HG02840 (cell line): ENCODE measurements around the gene PLEKHA7.

Experiments used
- ATAC-seq: cut with Tn5 transposase; IDR thresholded peaks from one replicate; pipeline ENCODE4 v1.9.1; 2021; ENCODE audit warnings: mild to moderate bottlenecking, moderate library complexity, moderate number of reproducible peaks; ENCODE audit not compliant: unreplicated experiment, low FRiP score

The PLEKHA7 gene

DNA sequence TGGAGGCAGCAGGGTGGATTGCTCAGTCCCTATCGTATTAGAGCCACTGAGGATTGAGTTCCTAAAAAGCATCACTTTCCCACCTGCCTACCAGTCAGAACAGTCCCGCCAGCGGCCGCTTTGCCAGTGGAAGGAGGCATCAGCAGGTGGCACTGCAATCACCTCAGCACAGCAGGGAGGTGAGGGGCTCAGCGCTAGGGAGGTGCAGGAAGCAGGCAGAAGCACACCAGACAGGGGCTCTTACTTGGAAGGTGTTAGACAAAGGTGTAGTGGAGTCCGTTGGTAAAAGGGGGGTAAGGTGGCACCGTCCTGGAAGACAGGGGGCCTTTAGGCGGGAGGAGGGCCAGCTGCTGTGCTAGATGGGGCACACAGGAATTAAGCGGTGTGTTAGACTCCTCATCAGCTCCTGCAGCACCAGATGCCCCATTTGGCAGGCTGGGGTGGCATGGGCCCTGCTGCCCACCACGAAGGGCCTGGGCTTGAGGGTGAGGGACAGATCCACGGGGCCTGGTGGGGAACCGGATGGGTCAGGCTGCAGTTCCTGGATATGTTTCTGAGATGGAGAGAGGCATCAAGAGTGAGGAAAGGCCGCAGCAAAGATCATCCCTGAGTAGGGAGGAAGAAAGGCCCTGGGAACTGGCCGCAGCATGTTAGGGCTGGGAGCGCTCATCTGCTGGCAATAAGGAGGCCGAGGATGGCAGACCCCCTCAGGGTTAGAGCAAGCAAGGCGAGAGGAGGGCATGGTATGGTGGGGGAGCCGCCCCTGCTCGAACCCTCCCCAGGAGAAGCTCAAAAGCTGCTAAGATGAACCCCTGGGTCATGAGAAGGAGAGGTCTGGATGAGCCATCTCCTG, 233.3 kb downstream of the PLEKHA7 start:
- ATAC-seq, result no peak

DNA sequence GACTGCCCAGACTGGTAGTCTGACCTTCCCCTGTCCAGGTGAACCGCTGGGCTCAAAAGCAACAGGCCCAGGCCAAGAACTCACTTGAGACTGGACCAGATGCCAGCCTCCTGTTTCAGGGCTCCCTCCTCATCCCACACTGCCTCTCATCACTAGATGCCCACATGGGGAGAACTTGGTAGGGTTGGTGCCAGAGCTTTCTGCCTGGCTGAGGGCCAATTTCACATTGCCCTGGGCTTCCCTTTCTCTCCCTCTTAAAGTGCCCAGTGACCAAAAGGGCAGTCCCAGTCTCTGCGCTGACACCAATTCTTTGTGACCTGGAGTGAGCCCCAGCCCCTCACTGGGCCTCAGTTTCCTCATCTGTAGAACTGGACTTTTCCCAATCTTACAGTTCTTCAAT, 234.1 kb downstream of the PLEKHA7 start:
- no peak for ATAC-seq

DNA sequence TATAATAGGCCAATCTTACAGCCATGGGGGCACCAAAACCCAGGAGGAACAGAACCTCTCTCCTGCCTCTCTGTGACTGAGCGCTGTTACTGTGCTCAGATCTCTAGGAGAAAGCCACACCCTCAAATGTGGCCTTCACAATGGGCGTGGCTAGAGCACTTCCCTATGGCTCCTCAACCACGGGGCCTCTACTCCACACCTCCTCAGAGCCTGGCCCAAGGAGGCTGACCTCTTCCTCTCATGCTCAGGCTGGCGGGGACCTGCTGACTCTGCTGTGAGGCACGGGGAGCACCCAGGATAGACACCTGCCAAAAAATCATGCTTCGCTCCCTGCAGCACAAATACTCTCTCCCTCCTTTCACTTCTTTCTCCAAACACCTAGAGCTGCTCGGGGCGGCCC, 234.8 kb downstream of the PLEKHA7 start:
- ATAC-seq, result no peak

DNA sequence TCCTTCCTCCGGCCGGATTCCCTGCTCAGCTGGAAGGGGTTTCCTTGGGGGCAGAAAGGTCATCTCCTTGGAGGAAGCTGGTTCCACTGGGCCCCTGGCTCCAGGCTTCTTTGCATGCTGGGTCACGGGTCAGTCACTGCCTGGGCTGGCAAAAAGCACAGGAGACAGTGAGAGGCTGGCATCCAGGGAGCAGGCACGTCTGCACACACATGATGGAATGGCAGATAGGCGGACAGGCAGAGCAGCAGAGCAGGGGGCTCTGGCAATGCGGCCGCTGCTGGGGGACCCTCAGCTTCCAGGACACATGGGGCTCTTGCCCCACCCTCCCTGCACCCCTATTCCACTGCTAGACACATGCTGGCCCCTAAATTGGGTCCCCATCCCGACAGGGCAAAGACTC, 235.3 kb downstream of the PLEKHA7 start:
- ATAC-seq, result no peak

DNA sequence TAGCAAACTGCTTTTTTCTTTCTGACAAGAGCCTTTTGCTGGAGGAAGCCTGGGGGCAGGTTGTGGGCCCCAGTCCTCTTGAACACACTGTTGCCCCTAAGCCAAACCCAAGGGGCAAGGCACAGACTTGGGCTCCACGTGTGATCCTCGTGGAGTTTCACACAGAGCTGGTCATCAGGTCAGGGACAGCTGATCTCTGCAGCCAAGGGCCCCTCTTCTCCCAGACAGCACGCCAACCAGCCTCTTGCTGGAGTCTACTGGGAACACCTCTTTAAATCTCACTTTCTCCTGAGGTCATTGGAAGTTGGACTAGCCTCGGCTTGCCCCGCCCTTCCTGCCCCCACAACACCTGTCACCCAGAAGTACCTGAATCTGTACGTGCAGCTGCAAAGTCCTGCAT, 235.9 kb downstream of the PLEKHA7 start:
- no peak for ATAC-seq

DNA sequence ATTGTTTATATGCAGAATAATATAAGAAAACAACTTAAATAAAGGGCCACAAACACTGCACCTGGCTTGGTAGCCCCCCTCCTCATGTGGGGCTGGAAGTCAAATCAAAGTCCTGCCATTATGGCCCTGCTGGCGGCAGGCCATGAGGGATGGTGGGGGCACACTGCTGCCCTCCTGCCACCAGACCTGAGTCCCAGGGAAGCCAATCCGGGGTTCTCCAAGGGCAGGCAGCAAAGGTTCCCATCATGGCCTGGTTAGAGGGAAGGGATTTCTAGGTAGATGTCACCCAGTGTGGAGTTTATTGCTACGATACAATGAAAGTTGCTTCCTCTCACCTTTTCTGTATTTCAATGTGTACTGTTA, 236.6 kb downstream of the PLEKHA7 start:
- ATAC-seq, result no peak

DNA sequence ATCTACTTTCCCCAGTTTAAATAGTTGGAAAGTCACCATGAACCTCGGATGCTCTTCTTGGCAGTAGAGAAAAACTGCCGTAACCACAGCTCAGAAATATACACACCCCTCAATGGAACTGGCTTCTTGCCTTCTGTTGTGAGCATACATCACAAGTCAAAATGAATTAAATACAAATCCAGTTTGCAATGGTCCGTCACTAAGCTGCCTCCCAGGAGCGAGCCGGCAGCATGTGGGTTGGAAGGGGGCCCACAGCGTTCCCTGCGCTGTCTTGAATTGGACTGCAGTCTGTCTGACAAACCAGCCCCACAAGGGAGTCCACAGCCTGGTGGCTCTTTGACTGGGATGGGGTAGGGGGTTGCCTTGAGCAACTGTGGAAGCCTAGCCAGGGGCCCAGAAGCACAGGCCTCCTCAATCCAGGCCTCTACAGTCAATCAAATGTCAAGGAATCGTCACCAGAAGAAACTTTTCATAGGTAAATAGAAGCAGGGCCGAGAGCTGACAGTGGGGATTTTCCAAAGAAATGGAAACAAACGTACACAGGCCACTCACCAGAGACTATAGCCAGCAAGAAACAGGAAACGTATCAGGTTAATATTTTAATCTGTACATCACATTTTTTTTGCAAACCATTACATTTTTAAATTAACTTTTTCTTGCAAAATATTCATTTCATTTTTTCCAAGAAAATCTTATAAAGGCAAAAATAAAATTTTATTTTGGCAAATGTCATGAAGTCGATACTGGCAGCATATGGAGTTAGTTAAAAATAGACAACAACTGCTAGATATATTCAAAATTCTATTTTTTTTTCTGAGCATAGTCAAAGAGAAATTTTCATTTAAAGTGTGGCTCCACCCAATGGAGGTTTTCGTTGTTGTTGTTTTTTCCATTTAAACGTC, 237.3 kb downstream of the PLEKHA7 start:
- no peak for ATAC-seq

DNA sequence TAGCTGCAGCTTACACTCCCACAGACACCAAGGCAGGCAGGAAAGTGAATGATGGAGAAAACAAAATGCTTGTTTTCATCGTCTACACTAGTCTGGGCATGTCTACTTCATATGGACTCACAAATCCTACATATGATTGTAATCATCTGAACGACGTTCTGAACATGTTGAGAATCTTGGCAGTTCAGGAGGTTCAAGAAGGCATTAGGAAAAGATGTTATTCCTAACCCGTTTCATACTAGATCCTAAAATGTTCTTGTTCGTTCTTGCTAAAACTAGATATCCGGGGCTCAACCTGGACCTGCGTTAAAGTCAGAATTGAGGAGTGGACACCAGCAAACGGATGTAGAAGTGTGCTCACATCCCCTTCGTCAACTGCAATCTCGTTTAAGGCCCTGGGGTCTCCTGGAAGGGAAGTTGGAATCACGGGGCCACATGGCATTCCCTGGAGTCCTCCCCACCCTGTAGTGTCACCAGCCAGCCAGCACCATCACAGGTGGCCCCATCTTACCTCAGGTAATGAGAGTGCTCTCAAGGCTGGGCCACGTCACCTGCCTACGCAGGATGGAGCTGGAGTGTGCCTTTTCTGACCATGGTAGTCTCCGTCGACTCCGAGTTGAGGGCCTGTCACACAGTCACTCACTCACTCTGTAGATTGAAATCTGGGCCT, 238.5 kb downstream of the PLEKHA7 start:
- ATAC-seq, result no peak

DNA sequence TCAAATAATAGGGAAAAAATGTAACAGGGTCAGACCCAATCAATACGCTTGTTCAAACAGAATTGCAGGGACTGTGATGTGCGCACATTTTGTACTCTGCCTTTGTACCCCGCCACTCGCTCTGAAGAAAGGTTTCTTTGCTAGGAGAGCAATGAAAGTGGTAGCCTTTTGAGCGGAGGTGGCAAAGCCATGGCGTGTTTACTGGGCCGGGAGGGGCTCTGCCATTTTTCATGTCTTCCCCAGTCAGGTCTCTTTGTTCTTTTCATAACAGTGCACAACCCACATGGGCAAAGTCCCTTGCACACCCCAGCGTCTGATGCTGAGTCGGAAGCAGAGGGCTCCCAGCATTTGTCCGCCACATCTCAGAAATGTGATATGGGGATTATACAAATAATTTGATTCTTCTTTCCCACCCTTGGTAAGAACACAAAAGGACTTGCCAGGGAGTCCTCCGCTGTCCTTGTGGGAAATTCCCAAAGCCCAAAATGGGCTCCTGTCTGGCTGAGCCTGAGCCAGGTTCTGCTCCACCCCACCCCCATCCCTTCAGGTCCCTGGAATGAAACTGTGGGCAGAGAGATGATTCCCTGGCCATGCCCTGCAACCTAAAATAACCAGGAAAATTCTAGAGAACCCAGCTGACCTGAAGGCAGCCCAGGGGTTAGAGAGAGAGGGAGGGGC, 239.1 kb downstream of the PLEKHA7 start:
- no peak for ATAC-seq

DNA sequence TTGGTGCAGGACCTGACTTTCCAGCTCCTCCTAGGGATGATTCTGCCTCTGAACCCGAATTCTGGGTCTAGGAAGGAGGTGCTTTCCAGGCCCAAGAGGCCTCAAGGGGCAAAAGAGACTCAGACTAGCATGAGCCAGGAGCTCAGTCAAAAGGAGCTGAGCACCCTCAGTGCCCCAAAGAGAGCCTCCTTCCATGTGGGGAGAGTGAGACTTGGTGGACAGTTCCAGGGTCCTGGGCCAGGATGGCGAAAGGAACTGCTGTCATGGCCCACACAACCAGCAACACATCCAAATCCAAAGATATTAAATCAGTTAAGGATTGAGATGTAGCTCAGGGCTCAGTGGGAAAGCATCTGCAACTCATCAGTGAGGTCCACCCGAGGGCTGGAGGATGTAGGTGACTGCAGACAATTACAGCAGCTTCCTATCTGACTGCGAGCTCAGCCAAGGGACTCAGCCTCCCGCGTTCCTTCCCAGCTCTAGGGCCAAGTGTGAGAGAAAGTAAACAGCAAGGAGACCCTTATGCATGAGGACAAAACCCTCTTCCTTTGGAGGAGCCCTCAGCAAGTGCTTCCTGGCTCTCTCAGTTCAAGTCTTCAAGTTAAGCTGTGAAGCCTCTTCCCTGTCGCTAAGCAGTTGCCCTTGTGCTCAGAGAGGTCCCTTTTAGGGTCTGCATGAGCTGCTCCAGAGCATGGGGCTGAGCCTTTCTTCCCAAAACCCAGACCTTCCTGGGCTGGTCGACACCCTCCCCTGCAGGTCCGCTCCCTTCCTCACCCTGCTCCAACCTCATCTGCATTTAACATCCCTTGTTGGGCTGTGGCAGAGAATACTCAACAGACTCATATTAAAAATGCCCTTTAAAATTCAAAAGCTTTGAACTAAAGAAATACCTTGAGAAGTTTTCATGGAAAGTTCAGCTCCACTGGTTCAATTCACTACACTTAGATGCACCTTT, 240.0 kb downstream of the PLEKHA7 start:
- no peak for ATAC-seq

DNA sequence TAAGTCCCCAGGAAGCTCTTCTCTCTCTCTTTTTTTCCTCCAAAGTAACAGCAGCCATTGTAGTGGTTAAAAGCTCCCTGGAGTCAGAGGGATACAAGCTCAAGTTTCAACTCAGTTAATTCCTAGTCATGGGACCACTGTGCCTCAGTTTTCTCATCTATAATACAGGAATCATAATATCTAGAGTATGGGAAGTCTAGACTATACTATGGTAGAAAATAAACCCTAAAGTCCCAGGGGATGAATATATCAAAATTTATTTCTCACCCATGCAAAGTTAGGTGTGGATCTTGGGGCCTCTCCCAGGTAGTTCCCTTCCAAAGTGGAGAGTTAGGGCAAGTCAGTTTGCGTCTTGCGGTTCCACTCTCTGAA, 242.1 kb downstream of the PLEKHA7 start:
- ATAC-seq, result no peak

DNA sequence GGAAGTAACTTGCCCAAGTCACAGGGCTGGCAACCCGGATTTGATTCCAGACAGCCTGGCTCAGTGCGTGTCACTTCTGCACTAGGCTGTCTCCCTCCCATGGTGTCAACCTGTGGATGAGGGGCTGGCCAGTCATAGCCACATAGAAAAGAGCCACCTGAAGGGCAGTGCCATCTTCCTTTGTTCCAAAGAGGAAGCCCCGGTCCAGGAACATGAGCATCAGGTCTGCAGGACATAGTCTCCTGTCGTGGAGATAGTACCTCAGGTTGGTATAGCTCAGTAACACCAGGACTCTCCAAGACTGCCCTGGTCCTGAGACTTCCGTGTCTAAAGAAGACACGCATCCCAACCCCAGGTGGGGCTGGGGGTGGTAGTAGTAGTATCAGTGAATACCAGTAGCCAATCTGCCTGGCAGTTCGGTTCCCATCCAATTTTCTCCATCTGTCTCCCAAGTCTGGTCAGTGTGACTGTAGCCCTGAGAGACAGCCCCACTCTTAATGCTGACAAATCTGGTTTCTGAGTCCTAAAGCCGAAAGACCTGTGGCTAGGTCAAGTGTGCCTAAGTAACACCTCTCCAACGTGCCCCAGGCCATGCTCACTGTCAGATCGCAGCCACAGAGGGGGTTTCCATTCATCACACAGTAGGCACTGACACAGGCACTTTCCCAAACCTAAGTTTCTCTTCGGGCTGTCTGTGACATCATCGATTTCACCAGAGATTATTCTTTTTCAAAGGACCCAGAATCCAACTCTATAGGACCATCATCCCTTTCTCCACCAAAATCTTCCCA, 242.7 kb downstream of the PLEKHA7 start:
- no peak for ATAC-seq

DNA sequence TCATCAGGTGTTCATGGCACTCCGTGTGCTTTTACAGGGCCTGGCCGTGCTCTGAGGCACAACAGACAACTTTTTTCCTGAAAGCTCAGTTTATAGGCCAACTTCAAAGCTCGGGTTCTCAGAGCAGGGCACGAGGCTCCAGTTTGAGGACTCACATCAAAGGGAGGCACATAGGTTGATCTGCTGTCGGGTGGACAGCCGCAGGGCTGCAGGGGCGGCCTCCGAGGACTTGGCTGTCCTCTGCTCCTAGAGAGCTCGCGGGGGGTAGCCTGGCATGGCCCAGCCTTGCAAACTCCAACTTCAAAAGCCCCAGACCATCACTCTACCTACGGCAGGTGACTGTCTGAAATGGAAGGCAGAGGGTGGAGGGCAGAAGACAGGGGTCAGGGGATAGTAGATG, 244.2 kb downstream of the PLEKHA7 start:
- no peak for ATAC-seq

DNA sequence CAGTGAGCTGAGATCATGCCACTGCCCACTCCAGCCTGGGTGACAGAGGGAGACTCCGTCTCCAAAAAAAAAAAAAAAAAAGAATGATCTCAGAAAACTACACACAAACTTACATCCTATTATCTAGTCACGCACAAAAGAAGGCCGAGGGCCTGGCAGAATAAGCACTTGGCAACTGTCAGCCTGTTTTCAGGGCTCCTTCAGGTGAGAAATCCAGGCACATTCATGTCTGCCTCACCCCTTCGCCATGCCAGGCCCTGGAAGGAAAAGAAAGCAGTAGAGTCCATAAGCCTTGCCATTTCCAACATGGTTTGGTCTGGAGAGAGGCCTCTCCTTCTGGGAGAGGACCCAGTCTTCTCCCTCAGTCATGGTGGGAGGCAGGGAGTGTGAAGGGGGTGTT, 244.8 kb downstream of the PLEKHA7 start:
- ATAC-seq, result no peak

DNA sequence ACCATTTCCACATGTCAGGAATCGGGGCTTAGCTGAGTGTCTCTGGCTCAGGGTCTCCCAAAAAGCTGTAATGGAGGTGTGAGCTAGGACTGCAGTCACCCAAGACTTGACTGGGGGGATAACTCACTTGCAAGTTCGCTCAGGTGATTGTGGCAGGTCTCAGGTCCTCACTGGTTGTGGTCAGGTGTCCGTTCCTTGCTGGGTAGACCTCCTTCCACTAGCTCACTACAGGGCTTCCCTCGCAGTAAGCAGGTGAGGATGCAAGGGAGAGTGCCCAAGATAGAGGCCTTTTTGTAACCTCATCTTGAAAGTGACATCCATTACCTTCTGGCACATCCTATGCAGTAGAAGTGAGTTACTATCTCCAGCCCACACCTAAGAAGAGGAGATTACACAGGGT, 246.3 kb downstream of the PLEKHA7 start:
- no peak for ATAC-seq

DNA sequence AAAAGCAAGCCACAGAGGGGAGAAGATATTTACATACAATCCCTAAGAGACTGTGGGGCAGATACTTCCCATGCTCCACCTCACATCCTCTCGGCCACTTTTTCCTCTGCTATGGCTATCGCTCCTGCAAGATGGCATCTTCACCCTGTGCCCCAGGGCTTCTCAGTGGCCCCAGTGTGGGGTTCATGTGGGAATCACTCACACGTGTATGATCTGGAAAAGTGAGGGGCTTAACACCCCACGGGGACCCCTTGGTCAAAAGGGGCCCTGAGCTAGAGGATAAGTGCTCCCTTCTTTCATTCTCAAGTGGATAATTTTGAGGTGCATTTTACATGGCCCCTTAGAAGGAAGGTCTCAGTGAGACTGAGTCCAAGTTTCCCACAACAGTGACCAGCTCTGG, 247.1 kb downstream of the PLEKHA7 start:
- ATAC-seq, result no peak

DNA sequence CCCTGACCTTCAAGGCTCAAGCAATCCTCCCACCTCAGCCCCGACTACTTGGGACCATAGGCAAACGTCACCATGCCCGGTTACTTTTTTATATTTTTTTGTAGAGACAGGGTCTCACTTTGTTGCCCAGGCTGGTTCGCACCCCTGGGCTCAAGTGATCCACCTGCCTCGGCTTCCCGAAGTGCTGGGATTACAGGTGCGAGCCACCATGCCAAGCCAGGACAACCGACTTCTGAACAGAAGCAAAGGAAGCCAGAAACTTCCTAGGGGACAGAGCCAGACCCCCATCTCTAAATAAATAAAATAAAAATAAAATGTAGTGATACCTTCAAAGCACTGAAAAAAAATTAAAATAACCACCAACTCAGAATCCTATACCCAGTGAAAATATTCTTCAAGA, 249.3 kb downstream of the PLEKHA7 start:
- no peak for ATAC-seq

DNA sequence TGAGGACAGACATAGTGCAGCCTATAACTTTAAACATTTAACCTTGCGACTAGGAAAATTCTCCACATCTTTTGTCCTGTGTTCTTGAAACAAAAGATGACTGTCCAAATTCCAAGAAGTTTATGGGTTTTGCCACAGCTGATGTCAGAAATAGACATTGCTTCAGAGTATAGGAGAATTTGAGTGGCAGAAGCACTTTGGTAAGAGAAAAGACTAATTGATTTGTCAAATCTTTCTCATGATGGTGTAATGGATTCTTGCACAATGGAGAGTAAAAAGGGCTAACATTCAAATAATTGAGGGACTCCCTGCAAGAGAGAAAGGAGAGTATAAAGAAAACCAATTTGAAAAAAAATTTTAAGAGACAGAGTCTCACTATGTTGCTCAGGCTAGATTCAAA, 250.5 kb downstream of the PLEKHA7 start:
- no peak for ATAC-seq
